Measurements from ENCODE around the gene LAMA5.

The LAMA5 gene

DNA sequence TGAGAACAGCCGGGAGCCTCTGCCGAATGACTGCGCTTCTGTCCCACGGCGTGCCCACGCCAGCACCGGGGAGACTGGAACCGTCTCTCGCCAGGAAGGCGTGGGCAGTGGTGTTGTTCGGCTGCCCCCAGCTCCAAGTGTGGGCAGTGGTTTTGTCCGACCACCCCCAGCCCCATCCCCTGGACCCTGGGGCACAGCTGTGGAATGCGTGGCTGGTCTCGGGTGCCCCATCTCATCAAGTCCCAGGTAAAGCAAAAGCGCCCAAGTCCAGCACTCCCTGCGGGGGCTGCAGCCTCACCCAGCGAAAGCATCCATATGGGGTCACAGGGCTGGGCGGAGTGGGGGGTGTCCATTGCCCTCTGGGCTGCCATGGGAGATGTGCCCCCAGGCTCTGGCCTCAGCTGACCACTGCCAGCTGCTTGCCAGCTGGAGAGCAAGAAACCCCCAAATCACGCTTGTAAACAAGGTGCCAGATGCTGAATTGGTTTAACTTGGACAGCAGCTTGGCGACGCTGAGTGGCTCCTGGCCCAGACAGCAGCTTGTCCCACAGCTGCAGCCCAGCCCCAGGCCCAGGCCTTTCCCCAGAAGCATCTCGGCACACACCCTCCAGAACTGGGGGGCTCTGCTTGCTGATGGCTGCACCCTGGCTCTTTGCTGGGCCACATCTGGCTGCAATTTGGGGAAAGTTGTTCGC is 35.5 kb upstream of the LAMA5 start:
- Histone ChIP-seq H3K9ac (ENCODE audit: low read depth, low read length) (no peak overlapping the region), H3K27ac (ENCODE audit: low read depth, low read length) (no peak overlapping the region), H3K4me3 (ENCODE audit: low read length) (no peak overlapping the region), H3K36me3 (ENCODE audit: insufficient read depth, low read length) (no peaks in the 10 kb centered on the region), H3K4me1 (ENCODE audit: insufficient read depth, low read length) (no peaks in the 10 kb centered on the region), H3K27me3 (ENCODE audit: insufficient read depth, low read length) (no peaks in the 10 kb centered on the region), H3K9me3 (ENCODE audit: insufficient read depth, low read depth, low read length) (no peaks in the 10 kb centered on the region)
- 95% methylated on average over 23 of the region's 23 CpGs for WGBS

- Histone ChIP-seq H3K4me1 (ENCODE audit: insufficient read depth, low read length) (no peaks in the 10 kb centered on the region), H3K36me3 (ENCODE audit: insufficient read depth, low read length) (no peaks in the 10 kb centered on the region), H3K27me3 (ENCODE audit: insufficient read depth, low read length) (no peaks in the 10 kb centered on the region), H3K9me3 (ENCODE audit: insufficient read depth, low read depth, low read length) (no peaks in the 10 kb centered on the region), H3K4me3 (ENCODE audit: low read length) (no peak overlapping the region), H3K9ac (ENCODE audit: low read depth, low read length) (no peak overlapping the region), H3K27ac (ENCODE audit: low read depth, low read length) (no peak overlapping the region)
- 87% methylated on average over 21 of the region's 21 CpGs for WGBS
These were observed 34.2 kb upstream of the LAMA5 start for GRCh38 chr20:62401331-62401779.

DNA sequence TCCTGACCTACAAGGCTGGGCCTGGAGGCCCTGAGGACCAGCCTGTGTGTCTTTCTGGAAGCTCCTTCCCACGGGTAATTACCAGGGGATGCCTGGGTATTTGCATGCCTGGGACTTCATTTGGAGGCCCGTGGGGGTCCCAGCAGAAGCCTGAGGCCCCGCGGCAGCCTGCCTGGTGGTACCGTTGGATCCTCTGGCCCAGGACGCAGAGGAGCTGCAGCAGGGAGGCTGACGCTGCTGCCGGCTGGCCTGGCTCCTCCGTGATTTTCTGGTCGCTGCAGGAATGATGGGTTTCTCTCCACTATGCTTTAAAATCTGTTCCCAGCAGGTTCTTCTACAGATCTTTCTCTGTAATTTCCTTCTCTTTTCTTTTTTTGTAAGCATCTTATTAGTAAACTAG is 33.4 kb upstream of the LAMA5 start:
- WGBS = 90% methylated on average over 10 of the region's 10 CpGs
- Histone ChIP-seq H3K27ac (ENCODE audit: low read depth, low read length) (no peak overlapping the region), H3K4me3 (ENCODE audit: low read length) (no peak overlapping the region), H3K36me3 (ENCODE audit: insufficient read depth, low read length) (no peaks in the 10 kb centered on the region), H3K9ac (ENCODE audit: low read depth, low read length) (no peak overlapping the region), H3K4me1 (ENCODE audit: insufficient read depth, low read length) (no peaks in the 10 kb centered on the region), H3K9me3 (ENCODE audit: insufficient read depth, low read depth, low read length) (no peaks in the 10 kb centered on the region), H3K27me3 (ENCODE audit: insufficient read depth, low read length) (no peaks in the 10 kb centered on the region)

DNA sequence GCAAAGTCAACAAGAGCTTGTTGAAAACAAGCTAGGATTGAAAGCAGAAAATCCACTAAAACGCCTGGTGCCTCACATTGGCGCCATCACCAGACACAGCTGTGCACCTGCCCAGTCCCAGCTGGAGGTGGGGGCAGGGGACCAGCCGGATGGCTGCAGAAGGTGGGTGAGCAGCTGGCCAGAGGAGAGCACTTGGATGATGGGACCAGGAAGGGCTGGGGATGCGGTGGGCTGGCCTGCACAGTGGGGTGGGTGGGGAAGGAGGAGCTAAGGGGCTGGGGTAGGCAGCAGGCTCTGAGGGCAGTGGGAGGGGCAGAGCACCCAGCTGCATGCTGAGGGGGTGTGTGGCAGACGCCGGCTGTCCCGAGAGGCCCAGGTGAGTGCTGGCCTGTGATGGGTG is 32.9 kb upstream of the LAMA5 start:
- Histone ChIP-seq H3K4me3 (ENCODE audit: low read length) (no peak overlapping the region), H3K27ac (ENCODE audit: low read depth, low read length) (no peak overlapping the region), H3K9me3 (ENCODE audit: insufficient read depth, low read depth, low read length) (no peaks in the 10 kb centered on the region), H3K4me1 (ENCODE audit: insufficient read depth, low read length) (no peaks in the 10 kb centered on the region), H3K9ac (ENCODE audit: low read depth, low read length) (no peak overlapping the region), H3K27me3 (ENCODE audit: insufficient read depth, low read length) (no peaks in the 10 kb centered on the region), H3K36me3 (ENCODE audit: insufficient read depth, low read length) (no peaks in the 10 kb centered on the region)
- 86% methylated on average over 7 of the region's 7 CpGs for WGBS

DNA sequence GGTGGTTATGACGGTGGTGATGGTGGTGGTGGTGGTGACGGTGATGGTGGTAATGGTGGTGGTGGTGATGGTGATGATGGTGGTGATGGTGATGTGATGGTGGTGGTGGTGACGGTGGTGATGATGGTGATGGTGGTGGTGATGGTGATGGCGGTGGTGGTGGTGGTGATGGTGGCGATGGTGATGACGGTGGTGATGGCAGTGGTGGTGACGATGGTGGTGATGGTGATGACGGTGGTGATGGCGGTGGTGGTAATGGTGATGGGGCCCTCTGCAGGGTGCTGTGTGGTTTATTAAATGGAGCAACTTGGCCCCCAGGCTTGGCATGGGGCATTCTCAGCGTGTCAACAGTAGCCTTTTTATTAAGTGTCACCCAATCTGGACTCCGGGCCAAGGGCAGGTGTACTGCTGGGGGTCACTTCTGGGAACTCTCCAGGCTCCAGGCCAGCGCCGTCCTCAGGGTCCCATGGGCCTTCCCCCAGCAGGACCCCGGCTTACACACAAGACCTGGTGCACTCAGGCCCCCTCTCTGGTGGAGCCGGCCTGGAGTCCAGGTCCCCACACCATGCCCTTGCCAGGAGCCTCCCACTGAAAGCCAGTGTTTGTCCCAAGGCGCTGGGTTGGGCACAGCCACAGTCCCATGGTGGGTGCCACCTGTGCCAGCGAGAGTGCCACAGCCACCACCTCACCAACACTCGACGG is 31.2 kb upstream of the LAMA5 start:
- Histone ChIP-seq H3K27me3 (ENCODE audit: insufficient read depth, low read length) (no peaks in the 10 kb centered on the region), H3K36me3 (ENCODE audit: insufficient read depth, low read length) (no peaks in the 10 kb centered on the region), H3K27ac (ENCODE audit: low read depth, low read length) (no peak overlapping the region), H3K4me3 (ENCODE audit: low read length) (no peak overlapping the region), H3K9ac (ENCODE audit: low read depth, low read length) (no peak overlapping the region), H3K4me1 (ENCODE audit: insufficient read depth, low read length) (no peaks in the 10 kb centered on the region), H3K9me3 (ENCODE audit: insufficient read depth, low read depth, low read length) (no peaks in the 10 kb centered on the region)
- 93% methylated on average over 19 of the region's 19 CpGs for whole genome bisulfite sequencing

GRCh38 chr20:62396367-62397239 is 29.5 kb upstream of the LAMA5 start:
- 93% methylated on average over 35 of the region's 35 CpGs for WGBS
- H3K36me3 ChIP-seq (ENCODE audit: insufficient read depth, low read length) = no peaks in the 10 kb centered on the region
- no peaks in the 10 kb centered on the region for H3K9me3 ChIP-seq (ENCODE audit: insufficient read depth, low read depth, low read length)

DNA sequence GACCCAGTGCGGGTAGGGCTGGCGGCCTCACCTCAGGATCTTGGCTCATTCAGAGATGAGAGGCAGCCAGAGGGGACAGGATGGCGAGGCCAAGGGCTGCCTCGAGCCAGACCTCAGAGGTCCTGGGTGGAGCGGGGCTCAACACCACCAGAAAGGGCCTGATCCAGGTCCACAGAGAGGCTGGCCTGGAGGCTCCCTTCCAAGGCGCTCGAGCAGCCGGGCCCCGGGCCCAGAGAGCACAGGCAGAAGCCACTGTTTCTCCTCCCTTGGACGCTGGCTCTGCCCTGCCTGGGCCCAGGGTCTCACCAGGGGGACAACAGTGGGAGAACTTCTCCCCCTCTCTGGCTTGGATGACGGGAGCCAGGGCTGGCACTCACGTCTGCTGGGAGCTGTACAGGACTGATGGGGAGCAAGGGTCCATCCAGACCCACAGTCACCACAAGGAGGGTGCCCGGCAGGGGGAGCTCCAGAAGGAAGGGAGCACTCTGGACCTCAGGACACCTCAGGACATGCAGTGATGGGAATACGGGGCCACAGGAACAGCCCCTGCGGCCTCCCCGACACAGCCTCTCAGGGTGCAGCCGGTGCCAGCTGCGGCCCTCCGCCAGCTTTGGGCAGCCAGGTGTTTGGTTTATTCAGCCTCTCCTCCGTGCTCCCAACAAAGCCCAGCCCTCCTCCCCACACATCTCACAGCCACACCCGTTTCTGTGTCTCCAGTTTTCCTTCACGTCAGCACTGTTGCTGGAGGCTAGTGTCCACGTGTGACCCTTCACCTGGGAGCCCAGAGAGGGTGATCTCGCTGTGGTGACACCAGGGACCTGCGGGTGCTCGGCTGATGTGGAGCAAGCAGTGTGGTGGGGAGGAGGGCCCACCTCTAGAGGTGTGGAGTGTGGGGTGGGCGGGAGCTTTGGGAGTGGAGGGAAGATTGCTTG is 28.5 kb upstream of the LAMA5 start:
- 93% methylated on average over 27 of the region's 27 CpGs for WGBS
- H3K36me3 ChIP-seq (ENCODE audit: insufficient read depth, low read length) = 0 out of 2 replicates have a peak, but pooled peaks cover 3% of the 10 kb centered on the region
- H3K9ac ChIP-seq (ENCODE audit: low read depth, low read length) = no peak overlapping the region
- H3K9me3 ChIP-seq (ENCODE audit: insufficient read depth, low read depth, low read length) = no peaks in the 10 kb centered on the region
- no peak overlapping the region for H3K27ac ChIP-seq (ENCODE audit: low read depth, low read length)
- H3K4me1 ChIP-seq (ENCODE audit: insufficient read depth, low read length) = no peaks in the 10 kb centered on the region
- no peaks in the 10 kb centered on the region for H3K27me3 ChIP-seq (ENCODE audit: insufficient read depth, low read length)
- H3K4me3 ChIP-seq (ENCODE audit: low read length) = no peak overlapping the region

More at GRCh38 chr20:62396367-62397239, 29.5 kb upstream of the LAMA5 start:
- no peaks in the 10 kb centered on the region for H3K4me1 ChIP-seq (ENCODE audit: insufficient read depth, low read length)
- H3K4me3 ChIP-seq (ENCODE audit: low read length) = no peak overlapping the region
- H3K9ac ChIP-seq (ENCODE audit: low read depth, low read length) = no peak overlapping the region
- no peak overlapping the region for H3K27ac ChIP-seq (ENCODE audit: low read depth, low read length)
- H3K27me3 ChIP-seq (ENCODE audit: insufficient read depth, low read length) = no peaks in the 10 kb centered on the region

- Histone ChIP-seq H3K4me1 (ENCODE audit: insufficient read depth, low read length) (no peaks in the 10 kb centered on the region), H3K27me3 (ENCODE audit: insufficient read depth, low read length) (no peaks in the 10 kb centered on the region), H3K9me3 (ENCODE audit: insufficient read depth, low read depth, low read length) (no peaks in the 10 kb centered on the region), H3K27ac (ENCODE audit: low read depth, low read length) (no peak overlapping the region), H3K4me3 (ENCODE audit: low read length) (no peak overlapping the region), H3K36me3 (ENCODE audit: insufficient read depth, low read length) (peaks cover 13% of the 10 kb centered on the region), H3K9ac (ENCODE audit: low read depth, low read length) (no peak overlapping the region)
- 94% methylated on average over 44 of the region's 44 CpGs for WGBS
These were observed 27.4 kb upstream of the LAMA5 start for GRCh38 chr20:62394248-62395245.

GRCh38 chr20:62393830-62394229 is 26.7 kb upstream of the LAMA5 start:
- H3K9me3 ChIP-seq (ENCODE audit: insufficient read depth, low read depth, low read length) = no peaks in the 10 kb centered on the region
- WGBS = 94% methylated on average over 24 of the region's 24 CpGs
- H3K4me1 ChIP-seq (ENCODE audit: insufficient read depth, low read length) = no peaks in the 10 kb centered on the region
- no peak overlapping the region for H3K4me3 ChIP-seq (ENCODE audit: low read length)
- no peak overlapping the region for H3K27ac ChIP-seq (ENCODE audit: low read depth, low read length)
- no peak overlapping the region for H3K9ac ChIP-seq (ENCODE audit: low read depth, low read length)
- H3K36me3 ChIP-seq (ENCODE audit: insufficient read depth, low read length) = peaks cover 21% of the 10 kb centered on the region
- H3K27me3 ChIP-seq (ENCODE audit: insufficient read depth, low read length) = no peaks in the 10 kb centered on the region

DNA sequence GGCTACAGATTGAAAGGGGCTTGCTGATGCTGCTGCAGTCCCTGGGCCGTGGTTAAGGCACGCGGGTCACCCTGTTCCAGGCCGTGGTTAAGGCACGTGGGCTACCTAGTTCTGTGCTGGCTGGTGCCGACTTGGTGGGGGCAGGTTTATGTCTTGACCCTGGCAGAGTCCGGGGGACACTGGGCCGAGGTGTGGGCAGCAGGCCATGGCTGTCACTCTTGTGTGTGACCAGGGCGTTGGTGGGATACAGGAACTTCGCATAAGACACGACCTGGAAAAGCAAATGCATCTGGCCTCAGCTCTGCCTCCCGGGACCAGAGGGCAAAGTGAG is 26.2 kb upstream of the LAMA5 start:
- H3K4me3 ChIP-seq (ENCODE audit: low read length) = no peak overlapping the region
- peaks cover 26% of the 10 kb centered on the region for H3K36me3 ChIP-seq (ENCODE audit: insufficient read depth, low read length)
- no peak overlapping the region for H3K27ac ChIP-seq (ENCODE audit: low read depth, low read length)
- no peak overlapping the region for H3K9ac ChIP-seq (ENCODE audit: low read depth, low read length)
- H3K4me1 ChIP-seq (ENCODE audit: insufficient read depth, low read length) = no peaks in the 10 kb centered on the region
- no peaks in the 10 kb centered on the region for H3K27me3 ChIP-seq (ENCODE audit: insufficient read depth, low read length)
- no peaks in the 10 kb centered on the region for H3K9me3 ChIP-seq (ENCODE audit: insufficient read depth, low read depth, low read length)
- WGBS = 92% methylated on average over 12 of the region's 12 CpGs

Data from HUES64 (cell line).